Endometrial microvascular endothelial cells (primary cell): ENCODE results near the gene UNC5A. TPM values are rescaled to one million over a fixed set of nuclear protein-coding genes. Genes with fewer than 3 reads are reported as not detected.

Source experiments
- in situ Hi-C: cut with HindIII; loops from 2 replicates; pipeline ENCODE4 v1.10.0; 2017; ENCODE audit warnings: low sequenced_read_pairs, low pct_unique_long_range_greater_than_20kb; ENCODE audit errors: inconsistent ontology term
- total RNA-seq: library from RNA; depleted of rRNA; stranded (reverse); fragments of >200 nt; gene quantifications from one replicate; pipeline ENCODE4 v1.2.3, GENCODE V29; 2015; ENCODE audit errors: inconsistent ontology term

The UNC5A gene
- total RNA-seq, 1 donor from 2014 or later: not detected

DNA sequence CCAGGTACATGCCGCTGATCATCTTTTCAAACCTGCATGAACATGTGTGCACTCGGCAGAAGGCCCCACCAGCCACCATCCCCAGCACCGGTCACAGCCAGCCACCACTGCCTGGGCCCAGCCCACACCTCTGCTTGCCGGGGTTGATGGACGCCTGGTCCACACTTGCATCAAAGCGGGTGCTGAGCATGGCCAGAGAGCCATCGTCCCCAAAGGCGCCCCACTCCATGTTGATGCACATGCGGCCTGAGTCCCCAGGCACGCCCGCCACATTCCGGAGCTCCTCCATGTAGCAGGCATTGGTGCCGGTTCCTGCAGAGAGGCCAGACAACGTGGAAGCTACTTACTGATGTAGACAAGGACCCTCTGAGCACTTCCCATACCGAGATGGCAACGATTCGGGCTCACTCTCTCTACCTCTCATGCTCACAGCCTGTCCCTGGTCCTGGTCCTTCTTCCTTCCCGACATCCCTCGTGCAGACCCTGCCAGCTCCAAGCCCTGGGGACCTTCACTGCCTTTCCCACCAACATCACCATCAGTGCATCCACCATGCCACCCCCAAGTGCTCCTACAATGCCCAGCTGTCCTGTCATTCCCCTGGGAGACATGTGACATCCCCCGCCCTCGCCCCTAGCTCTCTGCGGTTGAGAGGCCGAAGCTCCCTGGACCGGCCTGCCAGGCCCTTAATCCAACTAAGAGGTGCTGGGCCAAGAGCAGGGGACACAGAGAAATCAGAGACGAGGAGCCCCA, 71.6 kb downstream of the UNC5A start:
- in situ Hi-C loops: no loop called here

DNA sequence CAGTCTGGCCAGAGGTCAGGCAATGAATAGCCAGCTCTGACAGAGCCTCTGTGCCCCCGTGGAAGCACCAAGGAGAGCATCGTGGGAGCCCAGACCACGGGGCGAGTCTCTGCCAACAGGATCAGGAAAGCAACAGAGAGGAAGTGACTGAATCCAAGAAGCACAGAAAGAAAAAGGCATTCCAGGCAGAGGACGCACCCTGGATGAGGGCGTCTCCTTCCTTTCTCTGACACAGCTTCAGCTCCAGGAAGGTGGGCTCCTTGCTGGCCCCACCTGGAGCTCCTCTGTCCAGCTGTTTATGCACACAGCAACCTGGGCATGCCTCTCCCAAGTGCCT, 72.2 kb downstream of the UNC5A start:
- in situ Hi-C loops: no loop called here

DNA sequence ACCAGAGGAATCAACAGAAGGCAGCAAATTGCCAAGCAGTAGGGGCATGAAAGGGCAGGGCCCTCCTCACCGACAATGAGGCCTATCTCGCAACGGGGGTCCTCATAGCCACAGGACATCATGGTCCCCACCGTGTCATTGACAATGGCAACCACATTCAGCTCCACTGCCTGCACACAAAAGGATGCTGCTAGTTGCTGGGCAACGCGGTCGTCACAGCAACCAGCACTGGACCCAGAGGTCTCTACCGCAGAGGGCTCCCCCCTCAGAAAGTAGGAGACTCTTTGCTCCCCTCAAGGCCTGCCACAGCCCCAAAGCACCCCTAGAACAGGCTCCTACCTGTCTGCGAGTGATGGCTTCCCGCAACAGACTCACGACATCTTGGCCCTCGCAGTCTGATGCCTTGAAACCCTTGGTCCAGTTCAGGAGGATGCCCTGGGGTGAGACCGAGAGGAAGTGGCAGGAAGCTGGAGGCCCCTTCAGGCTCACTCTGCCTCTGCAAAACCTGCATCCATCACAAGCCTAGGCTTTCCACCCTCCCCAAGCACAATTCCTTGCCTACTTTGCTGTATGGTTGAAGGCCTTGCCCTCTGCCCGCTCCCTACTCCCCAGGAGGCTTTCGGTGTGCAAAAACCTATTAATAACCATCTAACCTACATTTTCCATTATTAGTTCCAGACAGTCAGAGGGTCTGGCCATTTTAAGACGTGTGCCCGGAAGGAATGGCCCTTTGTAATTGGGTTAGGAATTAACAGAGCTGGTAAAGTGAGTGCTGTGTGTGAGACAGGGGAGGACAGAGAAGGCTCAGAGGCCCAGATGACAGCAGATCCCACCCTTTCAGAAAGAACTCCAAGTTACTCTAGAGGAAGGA, 73.6 kb downstream of the UNC5A start:
- in situ Hi-C loops: no loop called here

DNA sequence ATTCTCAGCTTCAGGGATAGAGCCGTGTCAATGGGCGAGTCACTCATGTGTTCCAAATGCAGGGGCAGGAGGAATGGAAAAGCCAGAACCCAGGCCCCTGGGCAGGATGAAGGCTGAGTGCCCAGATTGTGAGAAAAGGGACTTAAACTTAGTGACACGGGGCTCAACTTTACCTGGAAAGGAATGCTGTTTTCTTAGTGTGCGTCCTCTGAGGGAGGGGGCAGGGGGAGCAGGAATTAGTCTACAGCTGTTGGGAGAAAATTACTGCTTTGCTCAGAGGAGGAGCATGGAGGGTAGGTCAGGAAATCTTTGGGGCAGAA, 74.2 kb downstream of the UNC5A start:
- in situ Hi-C loops: no loop called here

DNA sequence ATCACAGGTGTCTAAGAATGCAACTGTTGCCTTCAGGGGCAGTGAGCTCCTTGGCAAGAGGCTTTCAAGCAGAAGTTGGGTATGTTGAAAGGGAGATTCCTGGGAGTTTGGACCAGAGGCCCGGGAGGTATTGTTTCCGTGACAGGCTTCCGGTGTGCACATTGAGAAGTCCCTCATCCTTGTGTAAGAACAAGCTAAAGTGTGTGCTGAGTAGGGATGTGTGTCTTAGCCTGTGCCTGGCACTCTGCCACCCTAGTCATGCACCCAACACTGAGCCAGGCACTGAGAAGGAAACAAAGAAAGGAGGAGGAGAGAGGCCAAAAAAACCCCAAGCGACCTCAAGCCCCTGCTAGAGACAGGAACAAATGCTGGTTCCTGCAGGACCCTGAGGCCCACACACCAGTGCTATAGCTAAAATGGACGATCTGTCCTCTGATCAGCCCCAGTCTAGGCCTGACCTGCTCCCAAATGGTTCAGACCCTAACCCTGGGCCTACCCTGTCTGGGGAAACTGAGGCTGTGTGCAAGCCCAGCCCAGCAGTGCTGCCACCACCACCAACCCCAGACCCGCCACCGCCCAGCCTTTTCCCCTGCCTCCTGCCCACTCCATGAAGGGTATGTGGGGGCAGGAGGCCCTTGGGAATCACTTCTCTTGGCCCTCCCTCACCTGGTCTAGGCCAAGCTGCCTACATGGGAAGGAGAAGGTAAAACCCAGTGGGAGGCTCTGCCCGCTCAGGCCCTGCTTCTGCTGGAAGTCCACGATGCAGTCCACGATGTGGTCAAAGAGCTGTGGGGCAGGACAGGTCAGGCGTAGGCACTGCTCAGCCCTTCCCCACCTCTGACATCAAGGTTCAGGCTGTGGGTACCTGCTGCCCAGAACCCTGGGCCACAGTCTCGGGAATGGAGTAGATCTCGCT, 76.2 kb downstream of the UNC5A start:
- in situ Hi-C loops: no loop called here

DNA sequence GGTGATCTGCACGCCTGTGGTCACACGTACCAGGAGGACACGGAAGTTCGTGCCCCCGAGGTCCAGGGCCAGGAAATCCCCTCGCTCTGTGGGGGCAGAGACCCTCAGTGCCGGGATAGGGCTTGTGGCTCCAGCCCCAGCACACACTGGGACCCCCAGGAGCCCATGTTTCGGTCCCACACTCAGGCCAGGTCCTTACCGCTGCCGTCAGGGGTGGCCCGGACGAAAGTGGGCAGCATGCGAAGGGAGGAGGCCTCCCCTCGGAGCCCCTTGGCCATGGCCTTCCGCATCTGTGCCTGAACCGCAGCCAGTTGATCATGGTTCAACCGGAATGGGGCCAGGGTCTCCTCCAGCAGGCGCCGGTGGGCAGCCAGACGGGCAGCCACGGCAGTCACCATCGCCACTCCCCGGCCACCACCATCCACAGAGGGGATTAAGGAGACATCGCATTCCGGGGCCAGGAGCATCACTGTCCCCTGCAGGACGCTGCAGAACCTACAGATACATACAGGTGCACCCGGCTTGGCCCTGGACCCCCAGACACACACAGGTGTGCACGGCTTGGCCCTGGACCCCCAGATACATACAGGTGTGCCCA, 77.0 kb downstream of the UNC5A start:
- in situ Hi-C loops: no loop called here

DNA sequence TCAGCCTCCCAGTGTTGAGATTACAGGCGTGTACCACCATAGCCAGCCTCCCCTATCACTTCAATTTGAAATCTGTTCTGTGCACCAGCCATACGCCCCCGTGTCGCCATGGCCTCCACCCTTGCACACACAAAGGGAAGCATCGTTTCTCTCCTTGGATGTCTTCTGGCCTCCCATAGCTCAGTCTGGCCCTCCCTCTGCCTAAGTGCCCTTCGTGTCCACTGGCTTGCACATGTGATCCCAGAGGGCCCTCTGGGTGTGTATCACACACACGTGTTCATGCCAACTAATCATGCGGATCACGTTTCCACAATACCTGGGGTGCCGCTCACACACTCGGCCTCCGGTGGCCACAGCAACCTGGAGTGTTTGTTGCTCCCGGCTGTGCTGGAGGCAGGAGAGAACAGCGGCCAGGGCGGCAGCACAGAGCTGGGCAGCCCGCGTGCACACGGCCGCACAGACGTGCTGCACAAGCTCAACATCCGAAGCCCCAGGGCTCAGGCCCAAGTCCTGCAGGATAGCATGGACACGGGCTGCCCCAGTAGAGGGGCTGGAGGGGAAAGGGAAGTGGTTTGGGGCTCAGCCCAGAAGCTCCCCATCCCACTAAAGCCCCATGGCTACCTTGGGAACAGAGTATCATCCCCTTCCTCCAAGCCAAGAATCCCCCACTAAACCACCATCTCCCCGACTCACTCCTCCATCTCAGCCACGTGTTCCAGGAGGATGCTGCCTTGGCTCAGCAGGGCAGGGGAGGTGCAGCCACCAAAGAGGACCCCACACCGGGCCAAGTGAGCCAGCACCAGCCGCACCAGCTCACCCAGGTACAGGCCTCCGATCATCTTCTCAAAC, 77.9 kb downstream of the UNC5A start:
- in situ Hi-C loops: no loop called here

DNA sequence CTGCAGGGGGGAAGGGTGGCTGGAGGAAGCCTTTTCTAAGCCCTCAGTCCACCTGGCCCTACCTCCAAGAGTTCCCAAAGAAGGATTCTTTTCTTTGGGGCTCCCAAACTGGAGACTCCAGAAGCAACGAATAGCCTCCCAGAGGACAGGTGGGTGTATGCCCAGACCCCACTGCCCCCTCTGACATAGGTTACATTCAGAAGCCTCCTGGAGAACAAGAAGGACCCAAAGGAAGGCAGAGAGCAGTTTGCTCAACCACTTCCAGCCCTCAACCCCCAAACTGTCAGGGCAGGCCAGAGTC, 78.5 kb downstream of the UNC5A start:
- in situ Hi-C loops: no loop called here

DNA sequence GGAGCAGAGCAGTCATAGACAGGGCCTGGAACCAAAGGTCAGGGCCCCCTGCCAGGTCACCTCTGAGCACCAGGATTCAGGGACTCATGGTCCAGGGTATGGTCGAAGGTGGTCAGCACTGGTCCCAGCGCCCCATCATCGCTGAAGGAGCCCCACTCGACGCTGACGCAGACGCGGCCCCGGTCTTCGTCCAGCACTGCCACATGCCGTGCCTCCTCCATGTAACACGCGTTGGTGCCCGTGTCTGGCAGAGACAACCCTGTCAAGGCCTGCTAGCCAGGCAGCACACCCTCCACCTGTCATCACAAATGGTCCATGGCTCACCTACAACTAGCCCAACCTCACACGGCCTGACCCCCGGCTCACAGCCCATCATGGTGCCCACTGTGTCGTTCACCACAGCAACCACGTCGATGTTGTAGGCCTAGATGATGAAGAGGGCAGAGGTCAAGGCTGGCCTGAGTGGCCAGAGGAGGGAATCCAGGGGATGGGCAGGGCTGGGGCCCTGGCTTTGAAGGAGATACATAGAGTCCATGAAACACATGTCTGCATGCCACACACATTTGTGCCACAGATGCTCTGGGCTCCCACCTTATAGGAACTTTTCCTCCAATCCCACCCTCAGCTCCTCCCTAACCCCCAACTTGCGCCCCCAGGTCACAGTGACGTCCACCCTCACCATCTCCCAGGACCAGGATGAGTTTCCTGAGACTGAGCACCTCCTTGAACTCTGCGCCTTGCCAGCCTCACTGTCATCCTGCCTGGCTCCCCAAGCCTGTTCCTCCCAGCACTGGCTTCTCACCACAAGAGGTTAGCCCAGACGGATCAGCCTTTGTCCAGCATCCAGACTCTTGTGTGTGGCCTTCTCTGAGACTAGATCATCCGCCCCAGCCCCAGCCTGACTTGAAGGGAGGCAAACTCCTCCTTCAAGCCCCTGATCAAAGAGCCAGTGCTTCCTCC, 79.2 kb downstream of the UNC5A start:
- in situ Hi-C loops: no loop called here

DNA sequence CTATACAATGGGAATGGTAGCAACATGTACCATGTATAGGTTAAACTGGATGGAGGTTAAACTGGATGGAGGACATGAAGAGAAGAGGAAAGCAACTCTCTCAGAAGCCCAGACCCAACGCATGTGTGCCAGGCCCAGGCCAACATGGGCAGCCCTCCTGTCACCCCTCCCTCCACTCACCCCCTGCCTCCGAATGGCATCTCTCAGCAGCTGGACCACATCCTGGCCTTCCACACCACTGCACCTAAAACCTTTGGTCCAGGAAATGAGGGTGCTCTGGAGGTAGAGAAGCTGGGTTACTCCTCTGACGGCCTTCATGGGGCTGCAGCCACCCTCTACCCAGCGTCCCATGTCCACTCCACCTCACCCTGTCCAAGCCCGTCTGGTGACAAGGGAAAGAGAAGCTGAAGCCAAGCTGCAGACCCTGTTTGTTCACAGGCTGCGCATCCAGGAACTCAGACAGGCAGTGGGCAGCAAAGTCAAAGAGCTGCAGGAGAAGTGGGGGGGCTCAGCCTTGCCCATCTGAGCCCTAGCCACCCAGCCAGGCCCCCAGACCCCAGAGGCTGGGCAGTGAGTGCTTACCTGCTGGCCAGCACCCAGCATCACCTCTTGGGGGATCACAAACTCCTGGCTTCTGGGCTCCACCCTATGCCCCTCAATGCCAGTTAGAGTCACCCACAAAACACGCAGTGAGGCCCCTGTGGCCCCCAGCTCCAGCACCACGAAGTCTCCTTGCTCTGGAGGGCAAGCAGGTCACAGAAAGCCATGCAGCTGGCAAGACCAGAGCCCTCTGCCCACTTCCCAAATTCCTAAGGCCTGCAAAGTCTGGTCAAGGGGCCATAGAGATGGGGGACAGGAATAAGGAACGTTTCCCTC, 80.3 kb downstream of the UNC5A start:
- in situ Hi-C loops: no loop called here

DNA sequence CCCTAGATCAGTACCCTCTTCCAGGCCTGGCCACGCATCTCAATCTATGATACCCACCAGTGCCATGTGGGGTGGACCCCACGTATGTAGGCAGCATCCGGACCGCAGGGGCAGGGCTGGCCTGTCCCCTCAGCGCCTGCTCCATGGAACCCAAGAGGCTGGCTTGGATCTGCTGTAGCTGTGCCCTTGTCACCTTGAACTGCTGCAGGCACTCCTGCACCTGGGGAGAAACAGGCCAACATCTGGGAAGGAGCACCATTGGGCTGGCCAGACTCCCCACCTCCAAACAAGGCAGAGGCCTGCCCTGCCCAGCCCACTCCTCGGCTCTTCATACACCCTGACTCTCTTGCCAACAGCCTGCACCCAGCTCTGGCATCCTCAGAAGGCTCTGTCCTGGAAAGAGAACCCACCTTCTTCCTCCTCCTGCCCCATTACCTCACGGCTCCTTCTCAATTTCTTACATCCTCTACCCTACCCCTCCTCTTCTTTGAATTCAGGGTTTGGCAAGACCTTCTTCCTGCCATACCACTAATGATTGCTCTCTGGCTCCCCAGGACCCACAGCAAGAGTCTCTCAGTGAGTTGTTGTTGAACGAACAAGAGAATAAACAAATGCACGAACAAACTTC, 81.1 kb downstream of the UNC5A start:
- in situ Hi-C loops: no loop called here

DNA sequence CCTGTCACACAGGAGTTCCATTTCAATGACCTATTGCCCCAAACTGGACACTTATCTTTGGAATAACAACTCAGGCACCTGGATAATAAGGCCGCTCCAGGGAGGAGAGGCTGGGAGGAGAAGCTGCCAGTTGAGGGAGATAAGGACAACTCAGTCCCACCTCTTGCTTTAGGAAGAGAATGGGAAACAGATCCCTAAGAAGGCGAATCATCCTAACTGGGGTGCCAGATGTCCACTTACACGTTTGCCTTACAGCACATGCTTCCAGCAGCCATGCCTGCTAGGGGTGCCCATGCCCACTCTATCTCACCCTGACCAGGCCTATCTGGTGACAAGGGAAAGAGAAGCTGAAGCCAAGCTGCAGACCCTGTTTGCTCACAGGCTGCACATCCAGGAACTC, 82.3 kb downstream of the UNC5A start:
- in situ Hi-C loops: no loop called here

DNA sequence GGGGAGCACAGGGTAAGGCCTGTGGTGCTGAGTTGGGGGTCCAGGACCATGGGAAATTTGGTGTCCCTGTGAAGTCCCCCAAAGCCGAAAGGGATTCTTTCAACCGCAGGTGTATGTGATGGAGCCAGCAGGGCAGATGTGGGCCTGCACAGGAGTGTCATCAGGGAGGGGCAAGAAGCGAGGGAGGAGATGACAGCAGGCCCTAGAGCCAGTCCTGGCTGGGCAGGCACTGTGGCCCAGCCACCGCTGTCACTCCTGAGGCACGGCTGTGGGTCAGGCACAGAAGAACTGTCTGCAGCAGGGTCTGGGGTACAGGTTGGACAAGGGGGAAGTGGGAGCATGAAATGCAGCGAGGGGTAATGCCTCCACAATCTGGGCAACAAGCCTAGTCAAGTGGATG, 83.9 kb downstream of the UNC5A start:
- in situ Hi-C loops: no loop called here

DNA sequence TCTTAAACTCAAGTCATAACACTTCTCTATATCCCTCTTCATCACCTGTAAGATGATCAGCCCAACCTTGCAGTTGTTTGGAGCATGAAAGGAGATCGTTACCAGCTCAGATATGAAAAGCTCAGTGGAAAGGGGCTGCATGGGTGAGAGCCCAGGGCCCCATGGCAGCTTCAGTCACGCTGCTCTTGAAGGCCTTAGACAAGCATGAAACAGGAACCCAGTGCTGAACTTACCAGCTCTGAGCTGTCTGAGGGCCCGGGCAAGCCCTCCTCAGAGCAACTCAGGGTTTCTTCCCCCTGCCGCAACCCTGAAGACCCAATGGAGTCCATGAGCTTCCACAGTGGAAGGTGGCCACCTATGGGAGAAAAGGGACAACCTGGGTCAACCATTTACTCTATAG, 85.5 kb downstream of the UNC5A start:
- in situ Hi-C loops: no loop called here

DNA sequence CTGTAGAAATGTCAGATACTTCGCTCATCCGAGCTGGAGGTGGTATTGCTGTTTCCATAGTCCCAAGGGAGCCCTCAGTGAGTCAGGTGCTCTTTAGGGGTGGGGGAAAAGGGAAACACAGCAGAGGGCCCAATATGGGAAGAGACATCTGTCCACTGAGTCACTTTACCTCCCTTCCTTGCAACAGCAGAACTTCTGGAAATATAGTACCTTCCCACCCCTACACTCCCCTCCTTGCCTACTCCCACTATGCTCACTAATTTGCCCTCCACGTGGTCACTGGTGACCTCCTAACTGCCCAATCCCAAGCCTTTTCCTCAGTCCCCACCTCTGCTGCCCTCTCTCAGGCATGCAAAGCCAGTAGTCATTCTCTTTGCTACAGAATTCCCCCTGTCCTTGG, 86.9 kb downstream of the UNC5A start:
- in situ Hi-C loops: no loop called here

DNA sequence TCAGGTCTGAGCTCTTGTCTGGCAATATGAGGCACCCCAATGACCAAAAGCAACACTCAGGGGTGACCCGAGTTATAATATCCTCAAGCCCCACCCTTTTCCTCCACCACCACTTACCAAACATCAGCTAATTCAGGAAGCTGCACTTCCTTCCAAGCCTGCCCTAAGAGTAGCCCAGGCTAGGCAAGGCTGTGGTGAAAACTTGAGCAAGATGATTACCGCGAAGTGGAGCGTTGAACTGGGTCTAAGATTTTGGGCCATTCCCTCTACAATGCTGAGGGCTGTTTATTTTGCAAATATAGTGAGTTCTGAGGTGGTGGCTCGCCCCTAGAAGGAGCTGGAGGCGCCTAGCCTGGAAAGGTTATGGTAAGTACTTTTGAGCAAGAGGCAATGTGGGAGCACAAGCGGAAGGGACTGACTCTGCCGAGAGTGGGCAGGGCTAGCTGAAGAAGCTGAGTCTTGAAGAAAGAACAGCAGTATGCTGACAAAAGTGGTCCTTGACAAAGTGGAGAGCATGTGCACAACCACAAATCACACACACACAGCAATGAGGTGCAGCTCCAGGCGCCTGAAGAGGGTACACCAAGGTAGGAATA, 89.0 kb downstream of the UNC5A start, which contains the start of gene HK3:
Gene HK3, minus strand, starts transcription at position 51 of the 596 bp plus-strand sequence. CDS start 3,187 bp downstream, outside the sequence.
- in situ Hi-C loops: no loop called here
